Measurements from ENCODE around the gene DZIP1L.

Gene DZIP1L

GRCh38 chr3:138081371-138082084 is 33.9 kb downstream of the DZIP1L start:
- H3K27ac ChIP-seq: peak overlapping the region in 1 of 2 donors; percentile 3
- TF ChIP-seq CTCF (IDR thresholded peaks at IDR 0.05): no peak

GRCh38 chr3:138079901-138080300 is 35.5 kb downstream of the DZIP1L start:
- intact Hi-C loops (cut with DNase I; ENCODE audit: low total_unique reads): no loop called here
- H3K27me3 ChIP-seq: no peaks in the 10 kb centered on the region
- H3K4me3 ChIP-seq: no peak overlapping the region
- DNase-seq: no peak
- TF ChIP-seq CTCF (IDR thresholded peaks at IDR 0.05): no peak
- no peak overlapping the region for H3K27ac ChIP-seq
- peaks cover 61 to 98% (median 83%) of the 10 kb centered on the region in 3 donors for H3K36me3 ChIP-seq
- no peaks in the 10 kb centered on the region for H3K4me1 ChIP-seq
- no peaks in the 10 kb centered on the region for H3K9me3 ChIP-seq

More at GRCh38 chr3:138081371-138082084, 33.9 kb downstream of the DZIP1L start:
- DNase-seq: no peak
- intact Hi-C loops (cut with DNase I; ENCODE audit: low total_unique reads): no loop called here
- Histone ChIP-seq H3K9me3 (no peaks in the 10 kb centered on the region), H3K27me3 (no peaks in the 10 kb centered on the region), H3K4me1 (no peaks in the 10 kb centered on the region), H3K4me3 (no peak overlapping the region), H3K36me3 (peaks cover 60 to 90% (median 78%) of the 10 kb centered on the region in 3 donors)

- no peak overlapping the region for H3K4me3 ChIP-seq
- DNase-seq: no peak
- H3K27me3 ChIP-seq: no peaks in the 10 kb centered on the region
- H3K27ac ChIP-seq: no peak overlapping the region
- H3K4me1 ChIP-seq: no peaks in the 10 kb centered on the region
- H3K9me3 ChIP-seq: no peaks in the 10 kb centered on the region
- intact Hi-C loops (cut with DNase I; ENCODE audit: low total_unique reads): no loop called here
- no peak for TF ChIP-seq CTCF (IDR thresholded peaks at IDR 0.05)
- H3K36me3 ChIP-seq: peaks cover 52 to 98% (median 76%) of the 10 kb centered on the region in 3 donors
Measured at GRCh38 chr3:138078901-138079344, 36.5 kb downstream of the DZIP1L start.

- Histone ChIP-seq H3K9me3 (no peaks in the 10 kb centered on the region), H3K4me1 (no peaks in the 10 kb centered on the region), H3K27me3 (no peaks in the 10 kb centered on the region), H3K27ac (no peak overlapping the region), H3K4me3 (no peak overlapping the region), H3K36me3 (peaks cover 45 to 97% (median 70%) of the 10 kb centered on the region in 3 donors)
- intact Hi-C loops (cut with DNase I; ENCODE audit: low total_unique reads): no loop called here
- no peak for TF ChIP-seq CTCF (IDR thresholded peaks at IDR 0.05)
- DNase-seq: no peak
Measured at GRCh38 chr3:138078096-138078495, 37.3 kb downstream of the DZIP1L start.

- H3K4me1 ChIP-seq: no peaks in the 10 kb centered on the region
- DNase-seq: no peak
- no peak for TF ChIP-seq CTCF (IDR thresholded peaks at IDR 0.05)
- H3K27ac ChIP-seq: no peak overlapping the region
- intact Hi-C loops (cut with DNase I; ENCODE audit: low total_unique reads): no loop called here
- H3K27me3 ChIP-seq: no peaks in the 10 kb centered on the region
- H3K36me3 ChIP-seq: peaks cover 25 to 80% (median 51%) of the 10 kb centered on the region in 3 donors
- H3K4me3 ChIP-seq: no peak overlapping the region
- H3K9me3 ChIP-seq: no peaks in the 10 kb centered on the region
Measured at GRCh38 chr3:138072796-138073195, 42.6 kb downstream of the DZIP1L start.

Measured in tibial artery (tissue), 4 donors.